Uterus (tissue), 4 donors: ENCODE data around the gene ARID4B. TPM values are rescaled to one million over a fixed set of nuclear protein-coding genes. Genes with fewer than 3 reads are reported as not detected.
"Not testable (repeated sequence)": the region's sequence is repeated elsewhere in the genome, so short reads cannot be mapped to it uniquely, and the experiment has no call there.

Experiments used
- DNase-seq, 2 donors: peaks; one replicate each; pipeline ENCODE4 v3.0.0-alpha.2; 2019 to 2020
- H3K27ac ChIP-seq, 2 donors: fragments of 200-600 bp; sonication (generic); 1 replicate in 1 of 2; 2 replicates in 1 of 2; pipeline ENCODE4 v1.5.1; 2016 to 2018
- H3K27me3 ChIP-seq, 2 donors: fragments of 200-600 bp; sonication (generic); one replicate each; pipeline ENCODE4 v1.5.1; 2018 to 2019; ENCODE audit warnings: control low read depth in 1 of 2
- H3K36me3 ChIP-seq, 2 donors: fragments of 200-600 bp; sonication (generic); one replicate each; pipeline ENCODE4 v1.5.1; 2019; ENCODE audit warnings: control low read depth in 1 of 2
- H3K4me1 ChIP-seq, 2 donors: fragments of 200-600 bp; sonication (generic); one replicate each; pipeline ENCODE4 v1.5.1; 2018 to 2019; ENCODE audit warnings: control low read depth in 1 of 2
- H3K4me3 ChIP-seq, 2 donors: fragments of 200-600 bp; sonication (generic); 1 replicate in 1 of 2; 2 replicates in 1 of 2; pipeline ENCODE4 v1.5.1; 2018 to 2019; ENCODE audit warnings: mild to moderate bottlenecking in 1 of 2
- H3K9me3 ChIP-seq, 2 donors: fragments of 200-600 bp; sonication (generic); one replicate each; pipeline ENCODE4 v1.5.1; 2019; ENCODE audit warnings: control low read depth in 1 of 2
- CTCF ChIP-seq, 4 experiments: fragments of 200-600 bp in 2 of 4; fragments of 450-650 bp in 2 of 4; sonication (generic) in 2 of 4; IDR thresholded peaks; one replicate each; pipeline ENCODE4 v1.5.1; 2016 to 2019; ENCODE audit warnings: antibody characterized with exemption in 4 of 4, mild to moderate bottlenecking in 2 of 4, moderate library complexity in 1 of 4
- POLR2A ChIP-seq, 2 donors: fragments of 450-650 bp; IDR thresholded peaks; one replicate each; pipeline ENCODE4 v1.6.1; 2016; ENCODE audit warnings: antibody characterized with exemption in 2 of 2, mild to moderate bottlenecking in 1 of 2, moderate library complexity in 1 of 2
- intact Hi-C: fragments of 100-400 bp; cut with DNase I; formaldehyde crosslinking; loops from one replicate; pipeline ENCODE4 v1.15.1; 2023; ENCODE audit warnings: low total_unique reads
- total RNA-seq, 4 donors: library from RNA; depleted of rRNA in 3 of 4; stranded (reverse); fragments of >200 nt in 3 of 4; gene quantifications; one replicate each; pipeline versions ENCODE4 v1.1.0 to v1.2.4, GENCODE V29; 2014 to 2023
- donor health status: DM: yes; HTN: yes; CAD: no.

The ARID4B gene
- total RNA-seq, 4 donors from 2014 or later: 21.0 to 69.4 (median 50.4) TPM

- Histone ChIP-seq H3K27ac (no peak overlapping the region), H3K27me3 (no peaks in the 10 kb centered on the region), H3K36me3 (no peaks in the 10 kb centered on the region), H3K4me3 (no peak overlapping the region), H3K4me1 (no peaks in the 10 kb centered on the region), H3K9me3 (no peaks in the 10 kb centered on the region)
- TF ChIP-seq POLR2A (IDR thresholded peaks at IDR 0.05) (no peak), CTCF (IDR thresholded peaks at IDR 0.05) (no peak)
- DNase-seq: no peak
- intact Hi-C loops: no loop called here
Measured at GRCh38 chr1:235207209-235207565, 120.8 kb downstream of the ARID4B start.

GRCh38 chr1:235206533-235207208 is 121.3 kb downstream of the ARID4B start:
- Histone ChIP-seq H3K4me1 (no peaks in the 10 kb centered on the region), H3K27me3 (no peaks in the 10 kb centered on the region), H3K36me3 (no peaks in the 10 kb centered on the region), H3K27ac (no peak overlapping the region), H3K9me3 (no peaks in the 10 kb centered on the region), H3K4me3 (no peak overlapping the region)
- TF ChIP-seq CTCF (IDR thresholded peaks at IDR 0.05) (no peak), POLR2A (IDR thresholded peaks at IDR 0.05) (no peak)
- intact Hi-C loops: no loop called here
- no peak for DNase-seq

GRCh38 chr1:235205687-235206086 is 122.3 kb downstream of the ARID4B start:
- no peaks in the 10 kb centered on the region for H3K4me1 ChIP-seq
- intact Hi-C loops: no loop called here
- no peak overlapping the region for H3K27ac ChIP-seq
- no peak for DNase-seq
- H3K9me3 ChIP-seq: no peaks in the 10 kb centered on the region
- no peaks in the 10 kb centered on the region for H3K27me3 ChIP-seq
- TF ChIP-seq CTCF (IDR thresholded peaks at IDR 0.05) (no peak), POLR2A (IDR thresholded peaks at IDR 0.05) (no peak)
- H3K36me3 ChIP-seq: no peaks in the 10 kb centered on the region
- no peak overlapping the region for H3K4me3 ChIP-seq

- no peak overlapping the region for H3K4me3 ChIP-seq
- no peaks in the 10 kb centered on the region for H3K36me3 ChIP-seq
- TF ChIP-seq POLR2A (IDR thresholded peaks at IDR 0.05) (no peak), CTCF (IDR thresholded peaks at IDR 0.05) (no peak)
- H3K9me3 ChIP-seq: no peaks in the 10 kb centered on the region
- no peak for DNase-seq
- H3K27ac ChIP-seq: no peak overlapping the region
- no peaks in the 10 kb centered on the region for H3K27me3 ChIP-seq
- no peaks in the 10 kb centered on the region for H3K4me1 ChIP-seq
- intact Hi-C loops: no loop called here
Measured at GRCh38 chr1:235203428-235203827, 124.6 kb downstream of the ARID4B start.

- H3K9me3 ChIP-seq, DNase-seq, H3K4me3 ChIP-seq, H3K4me1 ChIP-seq, intact Hi-C loops, H3K27ac ChIP-seq, H3K36me3 ChIP-seq, H3K27me3 ChIP-seq: not testable (repeated sequence)
Measured at GRCh38 chr1:235202447-235202846, 125.5 kb downstream of the ARID4B start.

- Histone ChIP-seq H3K36me3 (no peaks in the 10 kb centered on the region), H3K27me3 (no peaks in the 10 kb centered on the region), H3K9me3 (no peaks in the 10 kb centered on the region), H3K27ac (no peak overlapping the region), H3K4me1 (no peaks in the 10 kb centered on the region), H3K4me3 (no peak overlapping the region)
- DNase-seq: no peak
- intact Hi-C loops: no loop called here
- TF ChIP-seq CTCF (IDR thresholded peaks at IDR 0.05): peak in 2 of 4 experiments; percentile 6 to 23
- no peak for TF ChIP-seq POLR2A (IDR thresholded peaks at IDR 0.05)
Measured at GRCh38 chr1:235199441-235199840, 128.5 kb downstream of the ARID4B start.
